Trophoblast cell (in vitro differentiated cells and primary cell): ENCODE measurements around the gene TSC22D3.

Experiments
- DNase-seq, 2 donors: peaks; one replicate each; pipeline ENCODE4 v3.0.0-alpha.2; 2016
- H2AFZ ChIP-seq: 2 replicates; pipeline ENCODE4 v1.6.1; 2013; ENCODE audit warnings: low read length, moderate library complexity, mild to moderate bottlenecking; ENCODE audit not compliant: insufficient read depth, poor library complexity
- H2AK5ac ChIP-seq: 2 replicates; pipeline ENCODE4 v1.6.1; 2013; ENCODE audit warnings: mild to moderate bottlenecking, low read length
- H2BK120ac ChIP-seq: 2 replicates; pipeline ENCODE4 v1.6.1; 2013; ENCODE audit warnings: low read length, mild to moderate bottlenecking, moderate library complexity; ENCODE audit not compliant: insufficient read depth, poor library complexity
- H2BK12ac ChIP-seq: 2 replicates; pipeline ENCODE4 v1.6.1; 2013; ENCODE audit warnings: mild to moderate bottlenecking, low read length, moderate library complexity
- H2BK5ac ChIP-seq: 2 replicates; pipeline ENCODE4 v1.6.1; 2013; ENCODE audit warnings: low read length, low read depth, moderate library complexity, mild to moderate bottlenecking; ENCODE audit not compliant: poor library complexity
- H3K14ac ChIP-seq: 2 replicates; pipeline ENCODE4 v1.6.1; 2013; ENCODE audit warnings: mild to moderate bottlenecking, low read length
- H3K18ac ChIP-seq: 2 replicates; pipeline ENCODE4 v1.6.1; 2013; ENCODE audit warnings: mild to moderate bottlenecking, low read length
- H3K23ac ChIP-seq: 2 replicates; pipeline ENCODE4 v1.6.1; 2013; ENCODE audit warnings: low read length
- H3K27ac ChIP-seq: 2 replicates; pipeline ENCODE4 v1.5.1; 2013; ENCODE audit warnings: low read depth, mild to moderate bottlenecking, inconsistent platforms, low read length, moderate library complexity
- H3K27me3 ChIP-seq: 2 replicates; pipeline ENCODE4 v1.6.1; 2013; ENCODE audit warnings: inconsistent platforms, mild to moderate bottlenecking, low read length, moderate library complexity; ENCODE audit not compliant: insufficient read depth
- H3K36me3 ChIP-seq, 2 experiments: 1 replicate in 1 of 2; 2 replicates in 1 of 2; pipeline ENCODE4 v1.6.1; 2013; ENCODE audit warnings: low read length in 2 of 2, mild to moderate bottlenecking in 2 of 2, moderate library complexity in 1 of 2; ENCODE audit not compliant: insufficient read depth in 2 of 2, control insufficient read depth in 1 of 2
- H3K4ac ChIP-seq: 2 replicates; pipeline ENCODE4 v1.6.1; 2013; ENCODE audit warnings: low read depth, mild to moderate bottlenecking, low read length, moderate library complexity
- H3K4me1 ChIP-seq, 2 experiments: 1 replicate in 1 of 2; 2 replicates in 1 of 2; pipeline ENCODE4 v1.6.1; 2013; ENCODE audit warnings: low read length in 2 of 2, mild to moderate bottlenecking in 2 of 2, moderate library complexity in 1 of 2; ENCODE audit not compliant: insufficient read depth in 2 of 2, control insufficient read depth in 1 of 2
- H3K4me2 ChIP-seq: 2 replicates; pipeline ENCODE4 v1.6.1; 2013; ENCODE audit warnings: inconsistent platforms, mild to moderate bottlenecking, low read length, moderate library complexity
- H3K4me3 ChIP-seq: 2 replicates; pipeline ENCODE4 v1.5.1; 2013; ENCODE audit warnings: mild to moderate bottlenecking, low read depth, low read length, inconsistent platforms
- H3K79me1 ChIP-seq: one replicate; pipeline ENCODE4 v1.6.1; 2013; ENCODE audit warnings: low read length
- H3K79me2 ChIP-seq: 2 replicates; pipeline ENCODE4 v1.6.1; 2013; ENCODE audit warnings: low read length, mild to moderate bottlenecking; ENCODE audit not compliant: control insufficient read depth, insufficient read depth, poor library complexity
- H3K9ac ChIP-seq: 2 replicates; pipeline ENCODE4 v1.6.1; 2013; ENCODE audit warnings: mild to moderate bottlenecking, low read length
- H3K9me3 ChIP-seq: 2 replicates; pipeline ENCODE4 v1.6.1; 2013; ENCODE audit warnings: low read depth, mild to moderate bottlenecking, control low read depth, inconsistent platforms, low read length; ENCODE audit not compliant: insufficient read depth
- H4K12ac ChIP-seq: 2 replicates; pipeline ENCODE4 v1.6.1; 2013; ENCODE audit warnings: low read depth, mild to moderate bottlenecking, low read length, moderate library complexity
- H4K8ac ChIP-seq: 2 replicates; pipeline ENCODE4 v1.6.1; 2013; ENCODE audit warnings: low read depth, mild to moderate bottlenecking, low read length, moderate library complexity
- H4K91ac ChIP-seq: one replicate; pipeline ENCODE4 v1.6.1; 2013; ENCODE audit warnings: low read depth, mild to moderate bottlenecking, low read length, moderate library complexity
- WGBS: extraction: QIAGEN DNeasy Blood & Tissue Kit; methylation state at CpG from one replicate; pipeline ENCODE4 v1.1.7; 2013; ENCODE audit warnings: missing lambda C conversion rate; ENCODE audit not compliant: insufficient read length, insufficient coverage; ENCODE audit errors: extremely low coverage; 5-methylcytosine and 5-hydroxymethylcytosine counted together

The TSC22D3 gene

GRCh38 chrX:107758231-107758766, 17.3 kb downstream of the TSC22D3 start:
- no peak overlapping the region for H3K18ac ChIP-seq
- H3K27ac ChIP-seq: no peak overlapping the region
- H2BK12ac ChIP-seq: no peak overlapping the region
- H3K4ac ChIP-seq: no peak overlapping the region
- H3K14ac ChIP-seq: no peak overlapping the region
- H2AK5ac ChIP-seq: no peak overlapping the region
- no peak overlapping the region for H3K23ac ChIP-seq
- no CpG with 5 or more reads among the region's 5 CpGs for WGBS
- no peak overlapping the region for H4K8ac ChIP-seq
- H4K12ac ChIP-seq: no peak overlapping the region
- H3K79me1 ChIP-seq: no peaks in the 10 kb centered on the region
- no peak overlapping the region for H2AFZ ChIP-seq
- no peaks in the 10 kb centered on the region for H3K4me1 ChIP-seq
- H3K9ac ChIP-seq: no peak overlapping the region
- H3K9me3 ChIP-seq: no peaks in the 10 kb centered on the region
- no peak overlapping the region for H3K4me2 ChIP-seq
- no peaks in the 10 kb centered on the region for H3K36me3 ChIP-seq
- no peak for DNase-seq
- H2BK120ac ChIP-seq: no peak overlapping the region
- no peaks in the 10 kb centered on the region for H3K79me2 ChIP-seq
- no peak overlapping the region for H4K91ac ChIP-seq
- H3K4me3 ChIP-seq: no peak overlapping the region
- no peak overlapping the region for H2BK5ac ChIP-seq
- H3K27me3 ChIP-seq: no peaks in the 10 kb centered on the region

GRCh38 chrX:107755721-107756120, 19.9 kb downstream of the TSC22D3 start:
- Histone ChIP-seq H4K12ac (no peak overlapping the region), H3K79me2 (no peaks in the 10 kb centered on the region), H2BK120ac (no peak overlapping the region), H3K27me3 (no peaks in the 10 kb centered on the region), H3K4me2 (no peak overlapping the region), H3K4me3 (no peak overlapping the region), H3K36me3 (no peaks in the 10 kb centered on the region), H2AK5ac (no peak overlapping the region), H4K8ac (no peak overlapping the region), H3K4me1 (no peaks in the 10 kb centered on the region), H2AFZ (no peak overlapping the region), H3K4ac (no peak overlapping the region), H3K9ac (no peak overlapping the region), H3K18ac (no peak overlapping the region), H3K9me3 (no peaks in the 10 kb centered on the region), H2BK12ac (no peak overlapping the region), H4K91ac (no peak overlapping the region), H2BK5ac (no peak overlapping the region), H3K23ac (no peak overlapping the region), H3K79me1 (no peaks in the 10 kb centered on the region), H3K14ac (no peak overlapping the region), H3K27ac (no peak overlapping the region)
- DNase-seq: no peak
- no CpG with 5 or more reads among the region's 3 CpGs for WGBS

- H4K12ac ChIP-seq: no peak overlapping the region
- no CpG with 5 or more reads among the region's 4 CpGs for WGBS
- no peak overlapping the region for H4K8ac ChIP-seq
- no peak overlapping the region for H2BK5ac ChIP-seq
- H3K9ac ChIP-seq: no peak overlapping the region
- H2BK120ac ChIP-seq: no peak overlapping the region
- no peaks in the 10 kb centered on the region for H3K27me3 ChIP-seq
- peaks cover 0 to 5% of the 10 kb centered on the region in 2 experiments for H3K4me1 ChIP-seq
- no peak for DNase-seq
- H2AFZ ChIP-seq: no peak overlapping the region
- no peak overlapping the region for H3K14ac ChIP-seq
- H2BK12ac ChIP-seq: no peak overlapping the region
- no peaks in the 10 kb centered on the region for H3K36me3 ChIP-seq
- H3K4me3 ChIP-seq: no peak overlapping the region
- no peak overlapping the region for H3K4ac ChIP-seq
- H3K27ac ChIP-seq: no peak overlapping the region
- no peak overlapping the region for H3K18ac ChIP-seq
- H2AK5ac ChIP-seq: no peak overlapping the region
- no peak overlapping the region for H3K4me2 ChIP-seq
- no peaks in the 10 kb centered on the region for H3K79me2 ChIP-seq
- H3K9me3 ChIP-seq: no peaks in the 10 kb centered on the region
- no peak overlapping the region for H4K91ac ChIP-seq
- H3K23ac ChIP-seq: no peak overlapping the region
- no peaks in the 10 kb centered on the region for H3K79me1 ChIP-seq
Observed at GRCh38 chrX:107753187-107753586, 22.4 kb downstream of the TSC22D3 start.

GRCh38 chrX:107752714-107753113, 22.9 kb downstream of the TSC22D3 start:
- Histone ChIP-seq H3K27ac (no peak overlapping the region), H2BK5ac (no peak overlapping the region), H3K9me3 (no peaks in the 10 kb centered on the region), H2BK120ac (no peak overlapping the region), H3K23ac (no peak overlapping the region), H3K36me3 (no peaks in the 10 kb centered on the region), H2BK12ac (no peak overlapping the region), H4K12ac (no peak overlapping the region), H3K79me2 (no peaks in the 10 kb centered on the region), H3K4me3 (no peak overlapping the region), H2AK5ac (no peak overlapping the region), H4K91ac (no peak overlapping the region), H3K79me1 (no peaks in the 10 kb centered on the region), H3K4me1 (peaks cover 2 to 7% of the 10 kb centered on the region in 2 experiments), H3K4me2 (no peak overlapping the region), H3K14ac (no peak overlapping the region), H3K4ac (no peak overlapping the region), H3K18ac (no peak overlapping the region), H4K8ac (no peak overlapping the region), H2AFZ (no peak overlapping the region), H3K27me3 (no peaks in the 10 kb centered on the region), H3K9ac (no peak overlapping the region)
- no peak for DNase-seq
- no CpG with 5 or more reads among the region's 3 CpGs for WGBS
